Measurements from ENCODE around the gene CPA1. TPM values are rescaled to one million over a fixed set of nuclear protein-coding genes. Genes with fewer than 3 reads are reported as not detected.

The CPA1 gene
- total and polyA plus RNA-seq, 4 donors: 0.27 to 0.77 (median 0.39) TPM

DNA sequence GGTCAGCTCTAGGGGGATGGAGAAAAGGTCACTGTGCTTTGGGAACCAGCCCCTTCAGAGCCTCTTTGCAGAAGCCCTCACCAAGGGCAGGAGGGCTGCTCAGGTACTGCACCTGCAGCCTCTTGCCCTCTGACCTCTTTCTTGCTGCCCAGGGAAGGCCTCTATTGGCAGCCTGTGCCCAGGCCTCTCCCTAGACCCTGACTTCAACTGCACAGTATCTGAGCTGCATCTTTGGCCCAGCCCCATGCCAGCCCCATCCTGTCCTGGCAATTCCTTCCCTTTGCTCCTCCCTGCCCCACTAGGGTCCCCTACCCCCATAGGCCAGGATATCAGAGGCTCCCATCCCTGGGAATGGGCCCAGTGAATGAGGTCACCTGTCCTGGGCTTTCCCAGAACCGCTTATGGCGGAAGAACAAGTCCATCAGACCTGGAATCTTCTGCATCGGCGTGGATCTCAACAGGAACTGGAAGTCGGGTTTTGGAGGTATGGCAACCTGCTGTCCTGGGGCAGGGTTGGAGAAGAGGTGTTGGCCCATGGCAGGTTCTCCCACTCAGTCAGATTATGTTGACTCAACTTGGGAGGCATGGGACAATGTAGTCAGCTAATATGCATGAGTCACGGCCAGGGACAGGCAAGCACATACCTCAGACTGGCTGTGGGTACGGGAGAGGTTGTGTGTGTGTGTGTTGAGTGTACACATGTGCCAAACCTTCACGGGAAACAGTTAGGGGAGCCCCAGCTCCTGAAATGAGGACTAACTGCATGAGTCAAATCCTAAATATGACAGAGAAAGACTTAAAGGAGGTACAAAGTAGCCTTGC, 17.1 kb upstream of the CPA1 start:
- H3K27me3 ChIP-seq (ENCODE audit: control insufficient read depth, insufficient read depth, low read length): no peaks in the 10 kb centered on the region
- 99% methylated on average over 7 of the region's 8 CpGs for WGBS (ENCODE audit: insufficient coverage)
- peaks cover 27% of the 10 kb centered on the region for H3K4me1 ChIP-seq (ENCODE audit: control insufficient read depth, insufficient read depth, low read length)
- H3K27ac ChIP-seq (ENCODE audit: low read depth, low read length): no peak overlapping the region
- H3K9me3 ChIP-seq (ENCODE audit: control insufficient read depth, insufficient read depth, low read length): peaks cover 8% of the 10 kb centered on the region
- DNase-seq (ENCODE audit: low read depth in 4 of 6, low spot score in 6 of 6): no peak
- H3K36me3 ChIP-seq (ENCODE audit: control insufficient read depth, insufficient read depth, low read length): no peaks in the 10 kb centered on the region
- H3K4me3 ChIP-seq (ENCODE audit: low read depth, low read length): no peak overlapping the region

- H3K36me3 ChIP-seq (ENCODE audit: control insufficient read depth, insufficient read depth, low read length): no peaks in the 10 kb centered on the region
- H3K4me1 ChIP-seq (ENCODE audit: control insufficient read depth, insufficient read depth, low read length): peaks cover 36% of the 10 kb centered on the region
- H3K4me3 ChIP-seq (ENCODE audit: low read depth, low read length): no peak overlapping the region
- peaks cover 5% of the 10 kb centered on the region for H3K9me3 ChIP-seq (ENCODE audit: control insufficient read depth, insufficient read depth, low read length)
- H3K27ac ChIP-seq (ENCODE audit: low read depth, low read length): no peak overlapping the region
- no peak for DNase-seq (ENCODE audit: low read depth in 4 of 6, low spot score in 6 of 6)
- WGBS (ENCODE audit: insufficient coverage): 100% methylated on average over 4 of the region's 4 CpGs
- H3K27me3 ChIP-seq (ENCODE audit: control insufficient read depth, insufficient read depth, low read length): no peaks in the 10 kb centered on the region
These were observed 15.8 kb upstream of the CPA1 start for GRCh38 chr7:130364451-130364850.

GRCh38 chr7:130365088-130365487, 15.2 kb upstream of the CPA1 start:
- no peak for DNase-seq (ENCODE audit: low read depth in 4 of 6, low spot score in 6 of 6)
- no peak overlapping the region for H3K4me3 ChIP-seq (ENCODE audit: low read depth, low read length)
- no CpG with 5 or more reads among the region's 2 CpGs for WGBS (ENCODE audit: insufficient coverage)
- no peaks in the 10 kb centered on the region for H3K36me3 ChIP-seq (ENCODE audit: control insufficient read depth, insufficient read depth, low read length)
- H3K27ac ChIP-seq (ENCODE audit: low read depth, low read length): peak overlapping the region; percentile 12
- peaks cover 2% of the 10 kb centered on the region for H3K9me3 ChIP-seq (ENCODE audit: control insufficient read depth, insufficient read depth, low read length)
- H3K4me1 ChIP-seq (ENCODE audit: control insufficient read depth, insufficient read depth, low read length): peaks cover 38% of the 10 kb centered on the region
- H3K27me3 ChIP-seq (ENCODE audit: control insufficient read depth, insufficient read depth, low read length): no peaks in the 10 kb centered on the region

- Histone ChIP-seq H3K27ac (ENCODE audit: low read depth, low read length) (peak overlapping the region; percentile 52), H3K4me1 (ENCODE audit: control insufficient read depth, insufficient read depth, low read length) (peaks cover 40% of the 10 kb centered on the region), H3K9me3 (ENCODE audit: control insufficient read depth, insufficient read depth, low read length) (peaks cover 1% of the 10 kb centered on the region), H3K27me3 (ENCODE audit: control insufficient read depth, insufficient read depth, low read length) (no peaks in the 10 kb centered on the region), H3K36me3 (ENCODE audit: control insufficient read depth, insufficient read depth, low read length) (no peaks in the 10 kb centered on the region), H3K4me3 (ENCODE audit: low read depth, low read length) (no peak overlapping the region)
- WGBS (ENCODE audit: insufficient coverage): 36% methylated on average over 10 of the region's 15 CpGs
- DNase-seq (ENCODE audit: low read depth in 4 of 6, low spot score in 6 of 6): peak in 5 of 6 donors; percentile 67 to 98 (median 75)
These were observed 14.5 kb upstream of the CPA1 start for GRCh38 chr7:130365511-130366441.

DNA sequence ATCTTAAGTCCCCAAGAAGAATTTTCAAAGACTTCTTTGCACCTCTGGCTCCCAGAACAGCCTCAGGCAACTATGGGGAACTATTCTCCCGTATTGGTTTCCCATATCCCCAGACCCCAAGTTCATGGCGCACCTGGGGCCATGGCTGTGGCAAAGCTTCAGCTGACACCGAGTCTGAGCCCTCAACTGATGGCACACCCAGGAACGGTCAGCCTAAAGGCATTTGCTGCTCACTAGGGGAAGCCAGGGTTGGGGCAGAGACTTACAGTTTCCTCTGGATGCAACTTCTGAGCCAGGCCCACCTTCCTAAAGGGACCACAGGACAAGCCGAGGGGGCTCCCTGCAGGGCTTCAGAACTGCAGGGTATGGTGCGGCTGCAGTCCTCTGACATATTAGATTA, 13.7 kb upstream of the CPA1 start:
- H3K4me3 ChIP-seq (ENCODE audit: low read depth, low read length): no peak overlapping the region
- no peak overlapping the region for H3K27ac ChIP-seq (ENCODE audit: low read depth, low read length)
- WGBS (ENCODE audit: insufficient coverage): 85% methylated on average over 4 of the region's 6 CpGs
- H3K36me3 ChIP-seq (ENCODE audit: control insufficient read depth, insufficient read depth, low read length): no peaks in the 10 kb centered on the region
- DNase-seq (ENCODE audit: low read depth in 4 of 6, low spot score in 6 of 6): no peak
- H3K9me3 ChIP-seq (ENCODE audit: control insufficient read depth, insufficient read depth, low read length): no peaks in the 10 kb centered on the region
- peaks cover 46% of the 10 kb centered on the region for H3K4me1 ChIP-seq (ENCODE audit: control insufficient read depth, insufficient read depth, low read length)
- H3K27me3 ChIP-seq (ENCODE audit: control insufficient read depth, insufficient read depth, low read length): no peaks in the 10 kb centered on the region

DNA sequence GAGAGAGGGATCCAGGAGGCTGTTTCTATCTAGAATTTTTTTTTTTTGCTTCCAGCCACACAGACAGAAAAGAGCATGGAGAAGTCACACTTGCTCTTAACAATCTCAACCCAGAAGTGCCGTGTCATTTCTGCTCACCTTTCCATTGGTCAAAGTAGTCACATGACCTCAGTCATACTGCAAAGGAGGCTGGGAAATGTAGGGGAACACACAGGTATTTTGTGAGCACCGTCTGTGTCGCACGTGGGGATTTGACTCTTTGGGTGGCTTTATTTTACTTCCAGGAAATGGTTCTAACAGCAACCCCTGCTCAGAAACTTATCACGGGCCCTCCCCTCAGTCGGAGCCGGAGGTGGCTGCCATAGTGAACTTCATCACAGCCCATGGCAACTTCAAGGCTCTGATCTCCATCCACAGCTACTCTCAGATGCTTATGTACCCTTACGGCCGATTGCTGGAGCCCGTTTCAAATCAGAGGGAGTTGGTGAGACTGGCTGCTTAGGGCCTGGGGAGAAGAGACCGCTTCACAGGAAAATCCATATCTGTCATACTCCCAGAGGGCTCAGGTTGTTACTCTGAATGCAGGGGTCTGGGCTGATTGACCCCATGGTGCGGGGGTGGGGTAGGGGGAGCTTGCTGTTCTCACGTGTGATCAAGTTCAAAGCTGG, 13.1 kb upstream of the CPA1 start:
- Histone ChIP-seq H3K27ac (ENCODE audit: low read depth, low read length) (no peak overlapping the region), H3K4me3 (ENCODE audit: low read depth, low read length) (no peak overlapping the region), H3K27me3 (ENCODE audit: control insufficient read depth, insufficient read depth, low read length) (no peaks in the 10 kb centered on the region), H3K36me3 (ENCODE audit: control insufficient read depth, insufficient read depth, low read length) (no peaks in the 10 kb centered on the region), H3K9me3 (ENCODE audit: control insufficient read depth, insufficient read depth, low read length) (no peaks in the 10 kb centered on the region), H3K4me1 (ENCODE audit: control insufficient read depth, insufficient read depth, low read length) (peaks cover 49% of the 10 kb centered on the region)
- no peak for DNase-seq (ENCODE audit: low read depth in 4 of 6, low spot score in 6 of 6)
- 95% methylated on average over 7 of the region's 13 CpGs for WGBS (ENCODE audit: insufficient coverage)

DNA sequence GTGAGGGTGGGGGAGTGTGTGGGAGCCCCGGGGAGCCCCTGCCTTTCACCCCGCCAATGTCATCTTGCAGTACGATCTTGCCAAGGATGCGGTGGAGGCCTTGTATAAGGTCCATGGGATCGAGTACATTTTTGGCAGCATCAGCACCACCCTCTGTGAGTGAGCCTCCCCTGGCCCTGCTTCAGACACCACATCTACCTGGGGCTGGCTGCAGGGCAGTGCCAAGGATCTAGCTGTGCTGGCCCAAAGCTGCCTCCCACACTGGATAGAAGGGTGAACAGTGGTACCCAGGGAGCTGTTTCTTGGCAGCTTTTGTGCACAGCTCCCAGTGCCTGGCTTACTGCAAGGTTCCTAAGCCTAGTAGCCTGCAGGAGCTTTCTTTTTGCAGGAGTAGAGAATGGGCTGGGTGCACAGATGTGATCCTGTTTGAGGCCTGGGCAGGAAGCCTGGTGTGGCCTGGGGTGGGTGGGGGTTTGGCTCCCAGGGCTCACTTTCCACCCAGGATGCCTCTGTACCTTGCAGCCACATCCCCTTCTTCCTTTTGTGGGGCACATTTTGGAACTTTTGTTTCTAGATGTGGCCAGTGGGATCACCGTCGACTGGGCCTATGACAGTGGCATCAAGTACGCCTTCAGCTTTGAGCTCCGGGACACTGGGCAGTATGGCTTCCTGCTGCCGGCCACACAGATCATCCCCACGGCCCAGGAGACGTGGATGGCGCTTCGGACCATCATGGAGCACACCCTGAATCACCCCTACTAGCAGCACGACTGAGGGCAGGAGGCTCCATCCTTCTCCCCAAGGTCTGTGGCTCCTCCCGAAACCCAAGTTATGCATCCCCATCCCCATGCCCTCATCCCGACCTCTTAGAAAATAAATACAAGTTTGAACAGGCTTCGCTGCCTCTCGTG, 12.2 kb upstream of the CPA1 start:
- no peaks in the 10 kb centered on the region for H3K9me3 ChIP-seq (ENCODE audit: control insufficient read depth, insufficient read depth, low read length)
- H3K27ac ChIP-seq (ENCODE audit: low read depth, low read length): no peak overlapping the region
- H3K4me3 ChIP-seq (ENCODE audit: low read depth, low read length): no peak overlapping the region
- WGBS (ENCODE audit: insufficient coverage): 86% methylated on average over 17 of the region's 19 CpGs
- peaks cover 54% of the 10 kb centered on the region for H3K4me1 ChIP-seq (ENCODE audit: control insufficient read depth, insufficient read depth, low read length)
- DNase-seq (ENCODE audit: low read depth in 4 of 6, low spot score in 6 of 6): no peak
- no peaks in the 10 kb centered on the region for H3K27me3 ChIP-seq (ENCODE audit: control insufficient read depth, insufficient read depth, low read length)
- H3K36me3 ChIP-seq (ENCODE audit: control insufficient read depth, insufficient read depth, low read length): no peaks in the 10 kb centered on the region

- H3K27ac ChIP-seq (ENCODE audit: low read depth, low read length): peak overlapping the region; percentile 4
- H3K9me3 ChIP-seq (ENCODE audit: control insufficient read depth, insufficient read depth, low read length): no peaks in the 10 kb centered on the region
- H3K4me1 ChIP-seq (ENCODE audit: control insufficient read depth, insufficient read depth, low read length): peaks cover 64% of the 10 kb centered on the region
- no peaks in the 10 kb centered on the region for H3K36me3 ChIP-seq (ENCODE audit: control insufficient read depth, insufficient read depth, low read length)
- H3K4me3 ChIP-seq (ENCODE audit: low read depth, low read length): no peak overlapping the region
- DNase-seq (ENCODE audit: low read depth in 4 of 6, low spot score in 6 of 6): no peak
- H3K27me3 ChIP-seq (ENCODE audit: control insufficient read depth, insufficient read depth, low read length): no peaks in the 10 kb centered on the region
- 69% methylated on average over 5 of the region's 10 CpGs for WGBS (ENCODE audit: insufficient coverage)
These were observed 11.1 kb upstream of the CPA1 start for GRCh38 chr7:130369110-130369711.

All from spinal cord (tissue), 10 donors.